Kidney epithelial cell (primary cell): ENCODE results near the gene CSAD. TPM values are rescaled to one million over a fixed set of nuclear protein-coding genes. Genes with fewer than 3 reads are reported as not detected.

ENCODE experiments used
- DNase-seq: peaks from one replicate; pipeline ENCODE4 v3.0.0-alpha.2; 2010; ENCODE audit warnings: low read depth
- H3K27me3 ChIP-seq: 2 replicates; pipeline ENCODE4 v1.6.0; 2011; ENCODE audit warnings: low read length; ENCODE audit not compliant: control insufficient read depth, insufficient read depth
- H3K36me3 ChIP-seq: 2 replicates; pipeline ENCODE4 v1.5.1; 2011; ENCODE audit warnings: low read length; ENCODE audit not compliant: control insufficient read depth, insufficient read depth
- H3K4me3 ChIP-seq: 2 replicates; pipeline ENCODE4 v1.5.1; 2011; ENCODE audit warnings: low read depth, mild to moderate bottlenecking, control low read depth, low read length
- CTCF ChIP-seq: IDR thresholded peaks from 2 replicates; pipeline ENCODE4 v1.5.1; 2011; ENCODE audit warnings: mild to moderate bottlenecking, moderate library complexity, low read length, control low read depth, inconsistent platforms; ENCODE audit not compliant: insufficient read depth, poor library complexity, severe bottlenecking
- total RNA-seq: library from RNA; depleted of rRNA; stranded (reverse); fragments of >200 nt; gene quantifications from 2 replicates; pipeline ENCODE4 v1.2.3, GENCODE V29; 2015

The CSAD gene
- 5.3 and 9.1 TPM in 2 replicates for total RNA-seq

GRCh38 chr12:53180220-53180930 lies at the start of gene CSAD, which contains the start of gene ZNF740:
CSAD (minus strand) TSS chr12:53180925; CDS start chr12:53173470, 7,455 bp downstream.
ZNF740 (plus strand) TSS chr12:53180722; CDS start chr12:53181984, 1,262 bp downstream.
- Histone ChIP-seq H3K36me3 (peaks cover 3% of the 10 kb centered on the region), H3K27me3 (no peaks in the 10 kb centered on the region), H3K4me3 (peak within 1 kb of the TSS; percentile 80)
- TF ChIP-seq CTCF, result no peak
- DNase-seq, result peak; percentile 90

GRCh38 chr12:53230108-53230845 lies 49.6 kb upstream of the CSAD start:
- Histone ChIP-seq H3K36me3 (no peaks in the 10 kb centered on the region), H3K4me3 (no peak overlapping the region), H3K27me3 (peaks cover 4% of the 10 kb centered on the region)
- no peak for DNase-seq
- TF ChIP-seq CTCF, result no peak

GRCh38 chr12:53229454-53229853 lies 48.7 kb upstream of the CSAD start:
- Histone ChIP-seq H3K4me3 (no peak overlapping the region), H3K27me3 (peaks cover 4% of the 10 kb centered on the region), H3K36me3 (no peaks in the 10 kb centered on the region)
- no peak for TF ChIP-seq CTCF
- DNase-seq, result no peak

GRCh38 chr12:53227836-53228235 lies 47.1 kb upstream of the CSAD start:
- TF ChIP-seq CTCF, result no peak
- Histone ChIP-seq H3K27me3 (no peaks in the 10 kb centered on the region), H3K4me3 (no peak overlapping the region), H3K36me3 (no peaks in the 10 kb centered on the region)
- no peak for DNase-seq

- no peak for TF ChIP-seq CTCF
- DNase-seq, result no peak
- Histone ChIP-seq H3K27me3 (no peaks in the 10 kb centered on the region), H3K4me3 (no peak overlapping the region), H3K36me3 (no peaks in the 10 kb centered on the region)
These were observed 46.6 kb upstream of the CSAD start for GRCh38 chr12:53227341-53227740.
